Hematopoietic multipotent progenitor cell treated with erythropoietin and hydrocortisone succinate and interleukin-3 and kit ligand, for 8 days (in vitro differentiated cells): Measurements from ENCODE around the gene ATP8B4.
"Not testable (repeated sequence)": the region's sequence is repeated elsewhere in the genome, so short reads cannot be mapped to it uniquely, and the experiment has no call there.

Source experiments
- DNase-seq: peaks from one replicate; pipeline ENCODE4 v3.0.0-alpha.2; 2015

The ATP8B4 gene

DNA sequence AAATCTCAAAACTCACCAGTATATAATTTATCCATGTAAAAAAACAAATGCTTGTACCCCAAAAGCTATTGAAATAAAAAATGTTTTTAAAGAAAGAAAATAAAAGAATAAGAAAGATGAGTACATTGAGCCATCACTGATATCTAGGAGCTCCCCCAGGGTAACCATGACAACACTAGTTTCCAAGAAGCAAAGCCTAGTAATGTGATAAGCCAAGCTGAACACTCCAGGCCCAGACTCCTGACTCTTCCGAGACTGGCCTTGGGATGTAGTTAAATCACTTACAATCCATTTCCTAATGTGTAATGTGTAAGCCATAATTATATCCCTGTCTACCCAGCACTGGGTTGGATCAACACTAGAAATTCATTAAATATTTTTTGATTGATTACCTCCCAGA is 21.1 kb upstream of the ATP8B4 start:
- DNase-seq = no peak

DNA sequence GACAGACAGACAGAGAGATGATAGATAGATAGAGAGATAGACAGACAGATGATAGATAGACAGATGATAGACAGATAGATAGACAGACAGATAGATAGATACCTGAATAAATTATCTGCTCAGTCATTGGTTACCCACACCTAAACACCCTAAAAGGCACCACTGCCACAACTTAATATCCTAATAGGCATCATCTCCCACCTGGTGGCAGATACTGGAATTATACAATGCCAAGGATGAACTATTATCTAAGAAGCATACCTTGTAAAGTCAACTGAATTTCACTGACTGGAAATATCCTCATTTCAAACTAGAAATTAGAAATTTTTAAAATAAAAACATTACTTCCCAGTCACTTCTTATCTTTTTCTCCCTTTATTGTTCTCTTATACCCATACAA is 19.4 kb upstream of the ATP8B4 start:
- DNase-seq = peak; percentile 11

DNA sequence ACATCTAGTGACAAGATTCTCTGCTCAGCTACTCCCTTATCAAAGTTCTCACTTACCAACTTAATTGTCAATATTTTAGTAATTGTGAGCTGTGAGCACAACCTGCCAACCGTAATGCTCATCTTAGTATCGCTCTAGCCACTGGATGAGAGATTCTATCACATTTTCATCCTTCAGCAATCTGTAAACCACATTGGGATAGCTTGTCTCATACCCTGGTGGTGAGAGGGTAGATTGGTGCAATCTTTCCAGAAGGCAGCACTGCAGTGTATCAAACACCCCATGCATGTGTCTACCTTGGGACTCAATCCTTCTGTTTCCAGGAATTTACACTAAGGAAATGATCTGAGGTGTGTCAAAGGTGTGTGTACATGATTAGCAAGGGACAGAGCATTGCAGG is 18.9 kb upstream of the ATP8B4 start:
- DNase-seq = no peak

DNA sequence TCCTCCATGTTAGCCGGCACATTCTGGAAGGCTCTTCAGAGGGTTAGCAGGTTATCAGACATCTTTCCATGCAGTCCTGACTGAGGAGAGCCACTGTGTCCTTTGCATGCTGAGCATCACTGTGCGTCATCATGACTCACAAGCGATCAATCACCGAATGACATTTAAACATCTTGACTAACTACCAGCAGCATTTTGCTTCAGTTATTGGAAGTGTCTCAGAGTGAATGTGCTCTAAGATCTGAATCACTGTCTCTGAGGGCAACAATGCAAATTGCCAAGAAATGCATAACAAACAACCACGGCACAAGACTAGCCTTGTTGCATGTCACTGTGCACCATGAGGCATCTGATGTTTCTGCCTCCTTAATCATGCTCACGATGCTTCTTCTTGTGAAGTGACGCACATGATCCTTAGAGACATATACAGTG is 18.3 kb upstream of the ATP8B4 start:
- DNase-seq = no peak

DNA sequence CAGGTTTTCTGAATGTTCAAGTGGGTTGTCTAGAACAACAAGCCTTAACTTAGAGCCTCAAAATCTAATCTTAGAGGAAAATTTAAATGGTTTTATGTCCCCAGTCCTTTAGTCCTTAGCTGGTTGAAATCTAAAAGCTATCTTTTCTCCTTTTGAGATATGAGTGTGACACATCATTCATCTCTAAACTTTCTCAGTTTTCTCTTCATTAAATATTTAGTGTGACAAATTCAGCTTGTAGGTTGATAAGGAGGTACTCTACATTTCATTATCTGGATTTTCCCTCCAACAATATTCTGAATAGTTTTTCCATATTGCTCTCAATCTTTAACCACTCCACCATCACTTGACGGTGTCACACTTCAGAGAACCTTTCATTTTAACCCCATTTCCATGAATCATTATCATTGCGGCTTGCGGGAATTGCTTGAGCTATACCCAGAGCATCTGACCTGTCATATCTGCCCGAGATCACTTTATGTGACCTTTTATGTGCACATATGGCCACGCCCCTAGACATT is 16.1 kb upstream of the ATP8B4 start:
- DNase-seq = no peak

DNA sequence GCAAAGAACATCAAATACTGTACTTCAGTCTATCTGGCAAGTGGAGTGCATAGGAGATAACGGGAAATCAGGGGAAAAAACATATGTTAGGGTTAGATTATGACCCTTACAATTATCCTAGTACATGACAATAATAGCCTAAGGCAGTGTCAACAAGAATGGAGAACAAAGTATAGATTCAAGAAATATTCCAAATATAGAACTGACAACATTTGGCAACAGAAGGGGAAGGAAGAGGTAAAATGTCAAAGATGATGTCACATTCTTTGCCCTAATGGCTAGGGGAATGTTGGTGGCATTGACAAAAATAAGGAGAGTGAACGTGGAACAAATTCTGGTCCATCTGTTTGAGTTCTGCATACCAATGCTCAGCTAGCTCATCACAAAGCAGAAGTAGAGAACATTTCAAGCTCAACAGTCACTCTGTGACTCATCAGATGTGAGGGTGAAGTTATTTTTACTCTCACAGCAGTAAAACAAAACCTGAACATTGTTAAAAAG is 15.5 kb upstream of the ATP8B4 start:
- DNase-seq = peak; percentile 30

DNA sequence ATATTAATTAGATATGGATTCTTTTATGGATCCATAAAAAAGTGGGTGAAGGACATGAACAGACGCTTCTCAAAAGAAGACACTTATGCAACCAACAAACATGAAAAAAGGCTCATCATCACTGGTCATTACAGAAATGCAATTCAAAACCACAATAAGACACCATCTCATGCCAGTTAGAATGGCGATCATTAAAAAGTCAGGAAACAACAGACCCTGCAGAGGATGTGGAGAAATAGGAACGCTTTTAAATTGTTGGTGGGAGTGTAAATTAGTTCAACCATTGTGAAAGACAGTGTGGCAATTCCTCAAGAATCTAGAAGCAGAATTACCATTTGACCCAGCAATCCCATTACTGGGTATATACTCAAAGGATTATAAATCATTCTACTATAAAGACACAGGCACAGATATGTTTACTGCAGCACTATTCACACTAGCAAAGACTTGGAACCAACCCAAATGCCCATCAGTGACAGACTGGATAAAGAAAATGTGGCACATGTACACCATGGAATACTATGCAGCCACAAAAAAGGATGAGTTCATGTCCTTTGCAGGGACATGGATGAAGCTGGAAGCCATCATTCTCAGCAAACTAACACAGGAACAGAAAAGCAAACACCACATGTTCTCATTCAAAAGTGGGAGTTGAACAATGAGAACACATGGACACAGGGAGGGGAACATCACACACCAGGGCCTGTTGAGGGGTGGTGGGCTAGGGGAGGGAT is 13.4 kb upstream of the ATP8B4 start:
- DNase-seq = not testable (repeated sequence)

DNA sequence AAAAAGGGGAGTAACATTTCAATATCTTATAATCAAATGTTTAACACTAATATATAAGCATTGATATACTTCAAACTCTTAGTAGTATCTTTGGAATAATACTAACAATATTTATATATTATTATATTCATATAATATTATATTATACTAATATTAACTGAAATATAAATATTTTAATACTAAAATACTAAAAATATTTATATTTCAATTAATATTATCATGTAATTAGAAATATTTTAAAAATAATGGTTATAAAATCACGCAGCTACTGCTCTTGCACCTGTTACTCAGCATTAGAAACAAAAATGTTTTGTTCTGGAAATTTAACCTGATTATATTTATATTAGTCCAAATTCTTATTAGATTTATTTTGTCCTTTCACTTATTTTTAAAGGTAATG is 12.6 kb upstream of the ATP8B4 start:
- no peak for DNase-seq

DNA sequence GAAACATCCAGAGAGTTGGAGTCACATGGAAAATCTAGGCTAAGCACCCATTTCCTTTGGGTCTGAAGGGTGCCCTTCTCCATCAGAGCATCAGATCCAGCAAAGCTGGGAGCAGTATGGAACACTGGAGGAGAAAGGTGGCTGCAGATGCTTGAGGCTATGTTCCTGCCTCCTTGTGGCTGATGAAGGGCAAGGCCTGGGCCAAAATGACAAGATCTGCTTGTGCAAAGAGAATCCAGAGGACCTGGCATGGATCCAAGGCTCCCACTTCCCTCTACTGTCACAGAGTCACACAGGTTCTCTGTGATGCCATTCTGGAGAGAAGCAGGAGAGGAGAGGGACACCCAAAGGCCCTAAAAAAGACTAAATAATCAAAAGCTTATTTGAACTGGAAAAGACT is 9.2 kb upstream of the ATP8B4 start:
- peak; percentile 47 for DNase-seq

DNA sequence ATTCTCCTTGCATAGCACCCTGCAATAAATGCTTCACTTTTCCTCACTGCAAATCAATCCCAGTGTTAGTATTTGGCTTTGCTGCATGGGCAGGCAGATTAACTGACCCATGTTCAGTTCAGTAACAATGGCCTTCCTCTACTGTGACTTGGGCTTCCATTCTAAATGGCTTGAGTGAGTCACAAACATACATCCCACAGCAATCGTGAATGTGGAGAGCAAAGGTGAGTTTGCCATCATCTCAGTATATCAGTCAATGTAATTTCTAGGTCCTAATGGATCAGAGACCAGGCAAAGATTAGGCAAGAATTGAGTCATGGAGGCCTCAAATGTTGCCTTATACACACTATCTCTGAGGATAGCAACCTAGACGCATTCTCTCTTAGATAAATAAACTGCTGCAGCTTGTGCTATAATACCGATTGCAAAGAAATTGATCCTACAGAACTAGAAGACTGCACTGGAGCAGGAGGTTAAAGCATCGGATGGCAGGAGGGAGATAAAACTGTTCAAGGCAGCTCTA is 8.3 kb upstream of the ATP8B4 start:
- DNase-seq = no peak

DNA sequence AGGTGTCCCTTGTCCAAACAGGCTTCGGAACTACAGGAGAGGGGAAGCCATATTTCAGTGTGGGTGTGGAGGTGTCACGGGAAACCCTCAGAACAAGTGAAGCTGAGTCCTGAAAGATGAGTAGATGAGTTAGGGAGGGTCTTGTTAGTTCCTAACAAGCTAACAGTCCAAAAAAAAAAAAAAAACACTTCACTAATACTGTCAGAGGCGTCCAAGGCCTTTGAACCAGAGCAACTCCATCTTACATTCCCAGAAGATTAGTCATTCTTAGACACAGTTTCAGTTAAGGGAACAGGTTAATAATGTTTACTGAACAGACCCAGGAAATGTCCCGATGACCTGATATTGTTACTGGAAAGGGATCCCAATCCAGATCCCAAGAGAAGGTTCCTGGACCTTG is 7.0 kb upstream of the ATP8B4 start:
- no peak for DNase-seq

DNA sequence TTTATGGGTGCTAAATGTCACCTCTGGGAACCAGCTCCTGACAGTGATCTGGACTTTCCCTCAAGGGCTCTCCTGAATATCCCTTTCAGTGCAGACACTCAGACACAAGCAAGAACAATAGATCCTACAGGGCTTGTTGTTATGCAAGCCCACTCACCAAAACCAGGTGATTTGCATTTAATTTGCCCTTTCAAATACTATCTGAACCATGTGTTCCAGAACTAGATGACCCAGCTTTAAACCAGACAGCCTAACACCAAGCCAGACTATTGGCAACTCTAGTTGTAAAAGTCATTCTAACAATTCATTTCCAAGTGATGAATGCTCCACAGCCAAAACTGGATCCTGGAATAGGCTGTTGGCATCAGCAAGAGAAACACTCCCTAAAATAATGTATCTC is 5.6 kb upstream of the ATP8B4 start:
- no peak for DNase-seq

DNA sequence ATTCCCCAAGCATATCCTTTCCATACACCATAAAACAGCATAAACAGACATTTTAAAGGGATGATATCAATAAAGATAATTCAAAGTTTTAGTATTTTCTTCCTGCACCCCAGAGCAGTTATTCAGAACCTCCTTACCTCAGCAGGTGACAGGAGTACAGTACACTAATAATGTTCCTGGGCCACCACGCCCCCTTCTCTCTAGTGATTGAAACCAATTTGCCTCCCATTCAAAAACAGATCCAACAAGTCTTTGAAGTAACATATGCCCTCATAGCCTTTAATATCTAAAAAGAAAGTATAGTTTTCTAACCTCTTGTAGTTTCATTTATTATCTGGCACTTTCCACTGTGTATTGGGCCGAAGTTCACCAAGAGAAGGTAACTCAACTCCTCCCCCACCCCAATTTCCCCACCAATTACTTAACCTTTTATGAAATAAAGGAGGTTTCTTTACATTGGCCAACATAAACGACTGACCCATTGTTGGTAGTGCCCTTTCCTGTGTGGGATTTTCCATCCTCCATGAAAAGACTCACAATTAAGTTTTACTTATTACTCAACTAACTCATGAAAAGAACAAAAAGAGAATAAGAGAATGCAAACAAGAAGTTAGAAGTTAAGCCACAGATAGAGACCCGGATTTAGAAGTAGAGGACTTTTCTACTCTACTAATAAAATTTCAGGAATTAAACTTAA is 5.0 kb upstream of the ATP8B4 start:
- no peak for DNase-seq

DNA sequence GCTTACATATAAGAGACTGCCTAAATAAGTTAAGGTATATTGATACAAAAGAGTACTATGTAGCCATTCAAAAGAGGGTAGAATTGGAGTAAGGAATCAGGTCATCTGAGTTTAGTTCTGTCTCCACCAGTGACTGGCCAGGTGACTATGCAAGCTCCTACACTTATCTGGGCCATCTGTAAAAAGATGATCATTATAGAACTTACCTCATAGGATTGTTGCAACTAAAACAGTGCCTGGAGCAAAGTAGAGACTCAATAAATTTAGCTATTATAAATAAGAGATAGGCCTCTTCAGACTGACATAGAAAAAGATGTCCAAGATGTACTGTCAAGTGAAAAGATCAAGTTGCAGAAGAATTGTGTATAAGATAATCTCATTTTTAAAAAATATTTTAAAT is 1.7 kb upstream of the ATP8B4 start:
- no peak for DNase-seq

DNA sequence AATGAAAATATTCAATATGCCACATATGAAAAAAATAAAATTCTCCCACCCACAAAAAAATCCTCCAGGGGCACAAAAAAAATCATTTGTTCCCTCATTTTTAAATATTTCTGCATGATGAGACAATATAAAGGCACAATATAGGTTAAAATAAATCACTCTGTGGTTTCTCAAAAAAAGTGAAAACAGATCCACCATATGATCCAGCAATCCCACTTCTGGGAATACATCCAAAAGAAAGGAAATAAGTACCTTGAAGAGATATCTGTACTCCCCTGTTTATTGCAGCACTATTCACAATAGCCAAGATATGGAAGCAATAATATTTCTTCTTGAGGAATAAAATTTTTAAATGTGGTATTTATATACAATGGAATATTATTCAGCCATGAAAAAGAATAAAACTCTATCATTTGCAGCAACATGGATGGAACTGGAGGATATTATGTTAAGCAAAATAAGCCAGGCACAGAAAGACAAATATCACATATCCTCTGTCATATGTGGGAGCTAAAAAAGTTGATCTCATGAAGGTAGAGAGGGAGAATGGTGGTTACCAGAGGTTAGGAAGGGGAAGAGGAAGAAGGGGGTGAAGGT is 1.5 kb downstream of the ATP8B4 start:
- no peak for DNase-seq

DNA sequence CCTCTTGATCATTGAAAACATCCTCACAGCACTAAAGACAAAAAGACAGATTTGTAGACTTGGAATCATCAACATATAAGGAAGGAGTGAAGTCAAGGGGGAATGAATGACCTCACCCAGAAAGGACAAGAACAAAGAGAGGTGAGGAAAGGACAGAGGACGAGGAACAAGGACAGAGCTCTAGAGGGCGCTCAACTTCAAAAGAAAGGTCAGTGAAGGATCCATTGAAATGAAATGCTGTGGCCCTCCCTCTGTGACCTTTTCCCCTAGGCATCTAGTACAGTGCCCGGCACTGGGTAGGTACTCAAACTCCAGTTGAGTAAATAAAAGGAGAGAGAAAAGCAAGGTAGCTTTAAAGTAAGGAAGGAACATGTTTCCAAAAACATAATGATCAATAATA is 2.6 kb downstream of the ATP8B4 start:
- DNase-seq = peak; percentile 76

DNA sequence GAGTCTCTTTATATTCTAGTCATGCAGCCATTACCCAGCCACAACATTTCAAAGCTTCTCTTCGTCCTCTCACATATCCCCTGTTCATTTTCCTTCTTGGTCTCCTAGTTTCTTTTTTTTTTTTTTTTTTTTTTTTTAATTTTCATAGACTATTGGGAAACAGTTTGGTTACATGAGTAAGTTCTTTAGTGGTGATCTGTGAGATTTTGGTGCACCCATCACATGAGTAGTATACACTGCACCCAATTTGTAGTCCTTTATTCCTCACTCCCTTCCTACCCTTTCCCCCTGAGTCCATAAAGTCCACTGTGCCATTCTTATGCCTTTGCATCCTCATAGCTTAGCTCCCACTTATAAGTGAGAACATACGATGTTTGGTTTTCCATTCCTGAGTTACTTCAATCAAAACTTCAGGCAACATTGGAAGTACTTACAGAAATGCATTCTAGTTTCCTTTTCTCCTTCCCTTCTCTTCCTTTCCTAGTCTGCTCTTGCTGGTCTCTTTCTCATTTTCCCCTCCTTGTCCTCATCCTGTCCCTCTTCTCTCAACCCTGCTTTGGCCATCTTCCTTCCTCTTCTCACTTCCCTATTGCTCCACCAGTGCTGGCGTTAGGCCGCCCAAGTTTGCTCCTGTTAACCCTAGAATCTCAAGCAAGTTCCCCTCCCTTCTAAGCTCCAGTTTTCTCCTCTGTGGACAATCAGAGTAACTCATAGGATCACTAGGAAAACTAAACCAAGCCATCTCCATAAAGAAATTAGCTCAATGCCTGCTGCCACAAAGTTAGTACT is 4.8 kb downstream of the ATP8B4 start:
- no peak for DNase-seq

DNA sequence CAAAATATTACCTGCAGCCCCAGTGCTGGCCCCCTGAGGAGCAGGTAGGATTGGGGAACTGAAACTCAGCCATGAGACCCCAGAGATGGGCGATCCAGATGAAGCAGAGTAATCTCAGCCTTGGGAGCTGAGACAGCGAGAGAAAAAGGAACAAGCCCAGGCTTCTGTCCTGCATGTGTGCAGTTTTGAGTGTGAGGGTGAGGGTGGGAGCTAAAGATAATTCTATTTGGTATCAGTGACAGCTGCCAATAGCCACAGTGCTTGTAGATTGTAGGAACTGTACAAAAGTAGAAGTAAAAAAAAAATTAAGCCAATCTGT is 5.9 kb downstream of the ATP8B4 start:
- DNase-seq = peak; percentile 60

DNA sequence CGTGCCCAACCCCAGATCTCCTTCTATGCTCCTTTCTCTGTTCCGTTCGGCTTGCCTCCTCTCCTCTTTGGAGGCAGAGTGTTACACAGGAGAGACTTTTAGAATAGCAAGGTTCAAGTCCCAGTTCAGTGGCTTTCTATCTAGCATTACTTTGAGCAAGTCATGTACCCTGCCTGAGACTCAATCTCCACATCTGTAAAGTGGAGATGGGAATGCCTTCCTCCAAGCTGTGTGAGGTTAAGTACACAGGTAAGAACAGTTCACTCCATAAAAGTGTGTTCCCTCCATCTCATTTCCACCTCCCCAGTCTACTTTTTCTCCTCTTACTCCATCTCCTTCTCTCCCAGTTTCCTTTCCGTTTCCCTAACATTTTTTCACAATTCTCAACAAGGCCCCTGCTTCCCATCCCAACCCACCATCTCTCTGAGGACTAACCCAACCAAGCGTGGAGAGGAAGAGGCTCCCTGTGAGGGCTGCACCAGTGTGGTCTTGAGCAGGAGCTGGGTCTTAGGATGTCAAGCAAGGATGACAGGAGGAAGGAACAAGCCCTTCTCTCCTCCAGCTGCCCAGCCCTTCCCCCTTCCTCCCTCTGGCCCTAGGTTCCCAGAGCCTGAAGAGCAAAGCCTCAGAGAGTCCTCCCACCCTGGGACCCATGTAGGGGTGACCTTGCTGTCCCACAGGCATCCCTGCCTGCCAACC is 6.4 kb downstream of the ATP8B4 start:
- DNase-seq = no peak

DNA sequence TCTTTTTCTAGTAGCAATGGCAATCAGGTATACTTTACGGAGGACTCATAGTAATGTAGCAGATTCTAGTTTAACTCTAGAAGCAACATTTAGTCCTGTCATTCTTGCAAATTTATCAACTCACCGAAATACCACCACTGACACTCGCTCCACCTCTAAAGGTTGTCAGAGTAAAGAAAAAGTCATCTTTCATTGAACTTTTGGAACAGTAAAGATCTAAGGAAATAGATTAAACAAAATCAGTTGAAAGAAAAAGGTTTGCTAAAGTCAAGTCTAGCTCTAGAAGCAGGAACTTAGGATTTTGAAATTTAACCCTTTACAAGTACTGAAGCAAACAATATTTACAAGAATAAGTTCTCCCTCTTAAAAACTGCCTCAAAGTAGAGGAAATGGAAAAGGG is 8.7 kb downstream of the ATP8B4 start:
- DNase-seq = no peak

DNA sequence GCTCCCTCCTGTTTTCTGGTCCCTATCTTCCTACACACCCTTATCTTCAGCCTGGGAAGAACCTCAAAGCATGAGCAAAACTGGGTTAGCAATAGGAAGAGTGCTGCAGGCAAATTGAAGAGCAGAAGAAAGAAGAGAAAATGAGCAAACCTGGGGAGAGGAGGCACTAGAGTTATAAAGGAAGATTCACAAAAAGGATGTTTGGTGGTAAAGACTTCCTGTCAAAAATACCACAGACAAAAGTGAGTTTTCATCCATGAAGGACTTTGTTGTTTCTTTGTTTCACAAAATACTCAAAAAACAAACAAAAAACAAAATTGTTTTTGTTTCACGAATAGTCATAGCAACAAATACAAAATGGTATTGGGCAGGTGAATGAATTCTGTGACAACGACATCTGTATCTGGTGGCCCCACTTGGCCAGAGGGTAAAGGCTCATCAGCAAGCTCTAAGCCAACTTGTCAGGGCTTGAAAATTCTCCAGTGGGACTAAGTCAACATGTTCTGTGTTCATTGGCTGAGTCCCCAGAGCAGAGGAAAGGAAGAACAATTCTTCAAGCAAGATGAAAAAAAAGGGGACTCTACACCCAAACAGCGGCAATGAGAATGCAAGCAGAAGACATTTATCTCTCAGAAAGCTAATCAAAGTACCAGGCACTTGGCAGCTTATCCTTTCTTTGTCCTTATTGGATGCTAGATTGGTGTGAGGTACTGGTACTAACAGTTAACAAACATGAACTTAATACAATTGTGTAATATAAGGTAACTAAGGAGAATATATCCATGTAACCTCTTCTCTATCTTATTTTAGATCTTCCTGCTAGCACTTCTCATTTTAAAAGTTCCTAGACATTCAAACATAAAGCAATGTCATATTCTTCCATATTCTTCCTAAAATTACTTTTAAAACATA is 9.7 kb downstream of the ATP8B4 start:
- DNase-seq = no peak
